ENCODE results near the gene ENOSF1.
A peak's percentile ranks its signal among the peaks of the same experiment; 100 is the strongest.
"Not testable (repeated sequence)": the region's sequence is repeated elsewhere in the genome, so short reads cannot be mapped to it uniquely, and the experiment has no call there.

The ENOSF1 gene, protein sequence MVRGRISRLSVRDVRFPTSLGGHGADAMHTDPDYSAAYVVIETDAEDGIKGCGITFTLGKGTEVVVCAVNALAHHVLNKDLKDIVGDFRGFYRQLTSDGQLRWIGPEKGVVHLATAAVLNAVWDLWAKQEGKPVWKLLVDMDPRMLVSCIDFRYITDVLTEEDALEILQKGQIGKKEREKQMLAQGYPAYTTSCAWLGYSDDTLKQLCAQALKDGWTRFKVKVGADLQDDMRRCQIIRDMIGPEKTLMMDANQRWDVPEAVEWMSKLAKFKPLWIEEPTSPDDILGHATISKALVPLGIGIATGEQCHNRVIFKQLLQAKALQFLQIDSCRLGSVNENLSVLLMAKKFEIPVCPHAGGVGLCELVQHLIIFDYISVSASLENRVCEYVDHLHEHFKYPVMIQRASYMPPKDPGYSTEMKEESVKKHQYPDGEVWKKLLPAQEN

DNA sequence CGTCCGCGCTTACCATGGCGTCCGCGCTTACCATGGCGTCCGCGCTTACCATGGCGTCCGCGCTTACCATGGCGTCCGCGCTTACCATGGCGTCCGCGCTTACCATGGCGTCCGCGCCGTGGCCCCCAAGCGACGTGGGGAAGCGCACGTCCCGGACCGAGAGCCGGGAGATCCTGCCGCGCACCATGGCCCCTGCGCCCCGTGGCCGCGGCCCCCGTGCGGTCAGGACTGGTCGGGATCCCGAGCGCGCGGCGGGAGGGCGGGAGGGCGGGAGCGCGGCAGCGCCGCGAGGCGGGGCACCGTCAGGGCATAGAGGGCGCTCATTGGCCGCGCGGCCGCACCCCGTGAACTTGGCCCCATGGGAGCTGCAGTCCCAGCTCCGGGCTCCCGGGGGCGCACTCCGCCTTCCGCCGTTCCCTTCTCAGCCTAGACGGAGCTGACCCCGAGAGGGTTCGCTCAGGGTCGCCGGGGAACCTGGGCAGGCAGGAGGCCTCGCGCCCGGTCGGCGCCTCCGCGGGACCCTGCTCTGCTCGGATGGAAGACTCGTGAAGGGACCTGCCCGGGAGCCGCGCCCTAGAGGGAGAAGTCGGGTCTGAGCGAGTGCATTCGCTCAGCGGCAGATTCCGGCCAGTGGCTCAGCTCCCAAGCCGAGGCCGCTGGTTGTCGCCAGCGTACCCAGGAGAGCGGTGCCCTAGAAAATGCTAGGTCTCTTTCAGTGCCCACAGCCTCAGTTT is at the start of gene ENOSF1:
ENOSF1 (minus strand) TSS at position 230 of the 734 bp plus-strand sequence; CDS start at position 187, 43 bp downstream.
- peak; percentile 76 to 85 for DNase-seq (ENCODE audit: low read depth in 2 of 2)

DNA sequence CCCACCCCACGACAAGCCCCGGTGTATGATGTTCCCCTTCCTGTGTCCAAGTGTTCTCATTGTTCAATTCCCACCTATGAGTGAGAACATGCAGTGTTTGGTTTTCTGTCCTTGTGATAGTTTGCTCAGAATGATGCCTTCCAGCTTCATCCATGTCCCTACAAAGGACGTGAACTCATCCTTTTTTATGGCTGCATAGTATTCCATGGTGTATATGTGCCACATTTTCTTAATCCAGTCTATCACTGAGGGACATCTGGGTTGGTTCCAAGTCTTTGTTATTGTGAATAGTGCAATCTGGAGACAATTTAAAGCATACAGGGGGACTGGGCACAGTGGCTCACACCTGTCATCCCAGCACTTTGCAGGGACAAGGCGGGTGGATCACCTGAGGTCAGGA is 47.4 kb upstream of the ENOSF1 start:
- not testable (repeated sequence) for DNase-seq (ENCODE audit: low read depth in 2 of 2)

DNA sequence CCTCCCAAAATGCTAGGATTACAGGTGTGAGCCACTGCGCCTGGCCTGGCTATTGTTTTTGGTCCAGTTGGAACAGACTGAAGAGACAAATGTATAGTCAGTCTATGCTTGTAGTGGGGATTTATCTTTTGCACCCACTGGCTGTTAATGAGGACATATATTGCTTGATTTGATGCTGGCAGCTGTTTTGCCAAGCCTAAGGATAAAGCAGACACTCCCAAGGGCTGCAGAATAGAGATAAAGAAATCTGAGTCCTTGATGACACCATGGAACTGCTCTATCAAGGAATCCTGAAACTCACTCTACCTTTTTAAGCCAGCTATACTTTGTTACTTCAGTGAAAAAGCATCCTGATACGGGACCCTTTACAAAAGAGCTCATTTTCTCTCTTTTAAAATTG is 43.1 kb upstream of the ENOSF1 start:
- no peak for DNase-seq (ENCODE audit: low read depth in 2 of 2)

DNA sequence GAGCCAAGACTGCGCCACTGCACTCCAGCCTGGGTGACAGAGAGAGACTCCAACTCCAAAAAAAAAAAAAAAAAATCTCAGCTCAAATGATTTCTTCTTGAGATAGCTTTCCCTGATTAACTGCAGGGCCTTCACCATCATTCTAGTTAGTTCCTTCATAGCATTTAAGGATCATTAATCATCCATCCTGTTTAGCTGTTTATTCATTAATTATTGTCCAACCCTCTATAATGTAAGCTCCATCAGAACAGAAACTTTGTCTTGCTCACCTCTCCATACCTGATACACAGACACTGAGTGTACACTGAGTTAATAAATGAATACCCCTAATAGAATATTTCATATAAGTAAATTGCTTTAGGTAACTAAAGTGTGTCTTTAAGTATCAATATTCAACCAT is 42.2 kb upstream of the ENOSF1 start:
- DNase-seq (ENCODE audit: low read depth in 2 of 2): no peak

DNA sequence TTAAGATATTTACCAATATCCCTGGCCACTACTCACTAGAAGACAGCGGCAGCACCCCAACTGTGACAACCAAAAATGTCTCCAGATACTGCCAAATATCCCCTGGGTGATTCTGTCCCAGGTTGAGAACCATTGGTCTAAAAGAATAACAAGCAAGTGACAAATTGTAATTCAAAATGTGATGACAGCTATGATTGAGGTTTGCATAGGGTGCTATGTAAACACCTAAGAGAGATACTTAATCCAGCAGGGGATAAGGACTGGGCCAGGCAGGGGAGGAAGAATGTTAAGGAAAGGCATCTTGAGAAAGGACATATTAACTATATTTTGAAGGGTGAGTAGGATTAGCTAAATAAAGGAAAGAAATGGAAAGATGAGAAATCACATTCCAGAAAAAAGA is 38.0 kb upstream of the ENOSF1 start:
- no peak for DNase-seq (ENCODE audit: low read depth in 2 of 2)

DNA sequence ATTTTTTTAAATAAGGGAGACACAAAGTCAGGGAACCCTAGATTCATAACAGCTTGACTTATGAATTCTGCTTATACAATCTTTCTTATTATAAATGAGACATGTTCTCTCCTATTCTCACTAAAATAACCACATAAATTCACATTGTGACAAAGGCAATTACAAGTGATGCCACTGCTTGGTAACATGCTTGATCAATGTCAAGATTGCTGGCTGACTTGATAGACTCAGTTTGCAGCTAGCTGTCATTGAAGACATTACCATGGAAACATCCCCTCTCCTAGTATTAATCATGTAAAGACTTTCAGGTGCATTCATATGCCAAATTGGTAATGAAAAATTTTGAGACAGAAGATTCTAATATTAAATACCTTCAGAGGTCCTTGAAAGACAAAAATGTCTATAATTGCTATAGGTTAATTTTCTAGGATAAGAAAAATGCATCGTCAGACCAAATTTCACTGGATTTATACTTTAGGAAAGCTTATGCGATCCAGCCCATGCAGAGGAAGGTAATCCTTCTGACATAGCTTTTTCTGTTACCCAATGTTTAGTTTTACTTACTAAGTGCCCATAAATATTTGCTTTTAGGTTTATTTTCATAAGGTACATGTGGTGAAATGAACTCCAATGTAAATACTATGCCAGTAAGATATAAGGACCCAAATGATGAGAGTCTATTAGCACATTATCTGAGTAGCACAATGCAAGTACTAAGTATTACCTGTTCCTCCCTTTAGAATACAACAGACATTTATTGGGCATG is 32.6 kb upstream of the ENOSF1 start:
- no peak for DNase-seq (ENCODE audit: low read depth in 2 of 2)

DNA sequence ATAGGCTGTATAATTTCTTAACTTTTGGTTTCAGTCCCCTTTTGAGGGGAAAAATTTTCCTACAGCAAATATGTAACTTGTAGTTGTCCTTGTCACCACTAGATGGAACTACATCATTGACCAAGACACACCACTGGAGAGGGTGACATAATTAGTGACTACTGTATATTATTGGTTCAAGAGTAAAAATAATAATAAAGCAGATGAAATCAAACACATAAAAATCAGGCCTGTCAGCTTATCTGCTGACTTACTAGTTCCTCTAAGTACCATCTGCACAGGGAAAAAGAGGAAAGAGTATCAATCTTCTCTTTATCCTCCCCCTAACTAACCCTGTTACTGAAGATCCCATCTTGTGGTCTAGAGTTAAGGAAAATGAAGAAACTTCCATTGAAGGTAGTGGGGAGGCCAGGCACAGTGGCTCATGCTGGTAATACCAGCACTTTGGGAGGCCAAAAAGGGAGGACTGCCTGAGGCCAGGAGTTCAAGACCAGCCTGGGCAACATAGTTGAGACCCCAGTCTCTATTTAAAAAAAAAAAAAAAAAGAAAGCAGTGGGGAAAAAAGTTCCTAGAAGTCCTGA is 29.6 kb upstream of the ENOSF1 start:
- no peak for DNase-seq (ENCODE audit: low read depth in 2 of 2)

DNA sequence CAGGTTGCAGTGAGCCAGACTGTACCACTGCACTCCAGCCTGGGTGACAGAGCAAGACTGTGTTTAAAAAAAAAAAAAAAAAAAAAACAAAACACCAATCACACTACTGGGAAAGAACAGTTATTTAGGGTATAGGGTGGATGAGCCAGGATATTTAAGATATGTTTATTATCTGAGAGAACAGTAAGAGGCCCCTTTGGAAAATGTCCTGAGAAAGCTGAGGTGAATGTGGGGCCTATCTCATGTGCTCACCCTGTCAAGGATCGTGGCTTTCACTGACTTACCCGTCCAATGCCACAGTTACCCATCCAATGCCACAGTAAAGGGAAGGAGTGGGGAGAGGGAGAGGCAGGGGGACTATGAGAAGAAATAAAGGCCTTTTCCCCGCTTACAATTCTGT is 19.9 kb upstream of the ENOSF1 start:
- DNase-seq (ENCODE audit: low read depth in 2 of 2): no peak

DNA sequence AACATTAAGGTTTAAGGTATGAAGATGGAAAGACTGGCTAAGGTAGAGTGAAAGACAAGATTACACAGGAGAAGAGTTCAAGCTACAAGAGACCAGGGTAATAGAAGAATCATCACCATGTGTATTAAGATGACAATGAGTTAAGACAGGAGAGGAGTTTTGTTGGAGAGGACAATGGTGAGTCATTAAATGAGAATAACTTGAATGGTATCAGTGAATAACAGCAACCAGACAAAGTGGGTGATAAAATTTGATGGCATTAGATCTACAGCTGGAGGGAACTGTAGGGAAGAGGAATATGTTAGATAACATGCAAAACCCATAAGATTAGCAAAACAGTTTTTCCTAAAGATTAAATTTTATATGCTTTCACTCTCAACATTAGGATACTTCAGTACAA is 18.8 kb upstream of the ENOSF1 start:
- no peak for DNase-seq (ENCODE audit: low read depth in 2 of 2)

DNA sequence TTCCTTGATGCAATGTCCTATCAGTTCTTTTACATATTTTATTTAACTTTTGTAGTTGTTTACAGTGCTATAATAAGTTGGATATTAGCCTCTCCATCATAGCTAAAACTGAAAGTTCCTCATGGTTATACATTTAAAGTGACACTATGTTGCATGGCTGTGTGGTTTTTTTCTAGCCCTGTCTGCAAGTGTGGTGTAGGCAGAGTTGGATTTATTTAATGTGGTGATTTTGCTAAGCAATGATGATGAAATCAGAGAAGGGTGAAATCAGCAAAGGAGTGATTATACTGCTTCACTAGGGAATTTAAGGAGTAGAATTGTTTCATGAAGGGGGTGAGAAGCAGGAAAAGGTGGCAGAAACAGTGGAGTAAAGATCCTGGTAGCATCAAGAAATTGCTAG is 18.3 kb upstream of the ENOSF1 start:
- no peak for DNase-seq (ENCODE audit: low read depth in 2 of 2)

DNA sequence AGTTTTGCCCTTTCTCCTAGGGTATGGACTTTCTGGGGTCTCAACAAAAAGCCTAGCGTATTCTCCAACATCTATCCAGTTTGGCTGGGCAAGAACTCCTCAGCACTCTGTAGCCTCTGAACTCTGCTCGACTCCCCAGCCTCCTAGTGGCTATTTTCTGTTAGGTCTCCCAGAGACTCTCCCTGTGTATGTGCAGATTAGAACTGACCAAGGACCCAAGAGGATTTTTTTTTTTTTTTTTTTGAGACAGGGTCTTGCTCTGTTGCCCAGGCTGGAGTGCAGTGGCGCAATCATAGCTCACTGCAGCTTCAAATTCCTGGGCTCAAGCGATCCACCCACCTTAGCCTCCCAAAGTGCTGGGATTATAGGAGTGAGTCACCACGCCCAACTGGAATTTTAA is 17.7 kb upstream of the ENOSF1 start:
- not testable (repeated sequence) for DNase-seq (ENCODE audit: low read depth in 2 of 2)

DNA sequence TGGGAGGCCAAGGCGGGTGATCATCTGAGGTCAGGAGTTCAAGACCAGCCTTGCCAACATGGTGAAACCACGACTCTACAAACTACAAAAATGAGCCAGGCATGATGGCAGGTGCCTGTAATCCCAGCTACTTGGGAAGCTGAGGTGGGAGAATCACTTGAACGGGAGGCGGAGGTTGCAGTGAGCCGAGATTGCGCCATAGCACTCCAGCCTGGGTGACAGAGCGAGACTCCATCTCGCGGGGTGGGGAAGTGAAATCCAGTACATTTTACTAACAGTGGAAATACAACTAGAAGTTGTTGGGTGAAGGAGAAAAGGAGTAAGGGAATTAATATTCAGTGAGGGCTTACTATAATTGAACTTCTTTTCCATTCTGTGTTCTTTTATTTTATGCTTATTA is 13.2 kb upstream of the ENOSF1 start:
- no peak for DNase-seq (ENCODE audit: low read depth in 2 of 2)

DNA sequence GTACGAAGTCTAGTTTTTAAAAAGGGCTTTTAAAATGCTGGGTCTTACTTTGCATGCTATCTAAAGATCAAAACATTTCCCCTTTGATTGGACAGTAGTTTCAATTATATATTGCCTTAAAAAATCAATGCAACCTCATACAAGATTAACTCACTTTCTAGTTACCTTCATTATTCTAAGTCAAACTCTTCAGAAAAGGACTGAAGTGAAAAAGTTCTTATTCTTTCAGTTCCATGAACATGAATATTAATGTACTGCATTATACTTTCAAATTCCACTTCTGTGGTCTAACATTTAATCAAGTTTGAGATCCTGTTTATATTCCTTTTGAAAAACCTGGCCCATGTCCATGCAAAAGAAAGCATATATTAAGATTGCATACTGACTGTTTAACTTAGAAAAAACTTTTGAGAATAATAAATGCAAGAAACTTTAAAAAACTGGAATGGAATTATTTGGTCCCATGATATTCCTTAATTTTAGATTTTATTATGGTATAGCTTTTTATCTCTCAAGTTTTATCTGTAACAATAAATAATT is 11.2 kb upstream of the ENOSF1 start:
- DNase-seq (ENCODE audit: low read depth in 2 of 2): no peak

DNA sequence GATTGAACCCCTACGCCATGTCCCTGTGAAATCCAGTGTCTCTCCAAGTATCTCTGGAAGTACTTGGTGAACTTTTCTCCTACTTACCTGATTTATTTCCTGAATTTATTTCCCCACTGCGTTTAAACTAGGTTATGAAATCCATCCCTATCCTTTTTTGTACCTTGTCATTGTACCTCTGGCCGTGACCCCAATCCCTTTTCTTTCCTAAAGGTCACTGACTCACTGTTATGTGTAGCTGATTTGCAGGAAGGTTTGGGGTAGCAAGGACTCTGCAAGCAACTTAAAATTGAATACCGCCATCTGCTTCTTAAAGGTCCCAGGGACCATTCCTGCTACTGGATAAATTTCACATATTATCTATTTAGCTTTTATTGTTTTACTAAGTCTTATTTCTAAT is 4.6 kb upstream of the ENOSF1 start:
- DNase-seq (ENCODE audit: low read depth in 2 of 2): no peak

DNA sequence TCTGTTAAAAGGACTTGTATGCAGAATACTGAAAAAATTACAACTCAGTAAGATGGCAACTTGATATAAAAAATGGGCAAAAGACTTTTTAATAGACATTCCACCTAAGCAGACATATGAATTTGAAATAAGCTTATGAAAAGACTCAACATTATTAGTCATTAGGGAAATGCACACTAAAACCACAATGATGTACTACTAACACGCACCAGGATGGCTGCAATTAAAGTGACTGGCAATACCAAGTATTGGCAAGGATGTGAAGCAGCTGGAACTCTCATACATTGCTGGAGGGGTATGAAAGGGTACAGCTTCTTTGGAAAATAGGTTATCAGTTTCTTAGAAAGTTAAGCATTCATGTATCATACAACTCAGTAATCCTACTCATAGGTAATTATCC is 3.2 kb upstream of the ENOSF1 start:
- DNase-seq (ENCODE audit: low read depth in 2 of 2): no peak

DNA sequence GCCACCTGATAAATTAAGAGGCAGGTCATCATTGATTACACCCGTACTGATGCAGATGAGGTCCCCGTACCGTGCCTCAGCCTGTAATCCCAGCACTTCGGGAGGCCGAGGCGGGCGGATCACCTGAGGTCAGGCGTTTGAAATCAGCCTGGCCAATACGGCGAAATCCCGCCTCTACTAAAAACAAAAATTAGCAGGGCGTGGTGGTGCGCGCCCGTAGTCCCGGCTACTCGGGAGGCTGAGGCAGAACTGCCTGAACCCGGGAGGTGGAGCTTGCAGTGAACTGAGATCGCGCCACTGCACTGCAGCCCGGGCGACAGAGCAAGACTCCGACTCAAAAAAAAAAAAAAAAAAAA is 683 bp upstream of the ENOSF1 start:
- no peak for DNase-seq (ENCODE audit: low read depth in 2 of 2)

DNA sequence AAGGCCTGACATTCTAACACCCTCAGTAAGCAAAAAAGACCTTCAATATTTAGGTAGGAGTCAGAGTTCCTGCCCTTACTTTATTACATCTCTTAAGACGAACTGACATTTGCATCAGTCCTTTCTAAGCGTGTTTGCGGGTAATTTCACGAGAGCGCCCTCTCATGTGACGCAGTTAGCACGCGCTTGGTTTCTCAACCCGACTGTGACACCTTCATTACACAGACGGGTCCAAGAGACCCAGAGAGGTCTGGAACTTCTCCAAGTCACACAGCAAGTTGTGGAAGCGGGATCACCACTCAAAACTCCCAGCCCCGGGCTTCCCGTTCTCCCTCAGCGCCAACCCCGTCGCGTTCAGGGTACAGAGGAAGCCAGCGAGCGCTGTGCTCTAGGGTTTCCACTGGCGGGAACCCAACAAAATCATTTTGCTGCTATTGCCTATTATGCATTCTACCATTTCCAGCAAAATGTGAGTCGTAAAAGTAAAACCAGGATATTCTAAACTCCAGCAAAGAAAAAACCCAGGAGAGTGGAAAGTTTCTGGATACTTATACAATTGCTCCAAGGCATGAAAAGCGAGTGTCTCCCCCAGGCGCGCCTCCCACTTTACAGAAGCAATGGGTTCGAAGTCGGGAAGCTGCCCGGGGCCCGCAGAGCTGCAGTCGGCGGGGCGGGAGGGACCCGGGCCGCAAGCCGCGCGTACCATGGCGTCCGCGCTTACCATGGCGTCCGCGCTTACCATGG is 601 bp downstream of the ENOSF1 start:
- DNase-seq (ENCODE audit: low read depth in 2 of 2): peak; percentile 53 to 63

DNA sequence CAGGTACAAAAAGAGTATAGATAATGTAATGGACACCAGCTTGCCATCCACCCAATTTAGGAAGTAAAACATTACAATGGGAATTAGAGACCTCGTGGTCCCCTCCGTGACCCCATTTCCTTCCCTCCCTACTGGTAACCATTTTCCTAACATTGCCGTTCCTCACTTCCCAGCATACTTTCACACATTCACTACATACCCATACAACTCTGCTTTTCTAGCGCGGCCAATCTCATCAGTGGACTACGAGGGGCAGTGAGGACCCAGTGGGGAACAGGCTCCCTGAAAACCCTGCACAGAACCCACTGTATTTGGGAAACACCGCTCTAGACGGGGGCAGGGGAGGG is 1.1 kb downstream of the ENOSF1 start:
- peak in 1 of 2 experiments; percentile 9 for DNase-seq (ENCODE audit: low read depth in 2 of 2)

DNA sequence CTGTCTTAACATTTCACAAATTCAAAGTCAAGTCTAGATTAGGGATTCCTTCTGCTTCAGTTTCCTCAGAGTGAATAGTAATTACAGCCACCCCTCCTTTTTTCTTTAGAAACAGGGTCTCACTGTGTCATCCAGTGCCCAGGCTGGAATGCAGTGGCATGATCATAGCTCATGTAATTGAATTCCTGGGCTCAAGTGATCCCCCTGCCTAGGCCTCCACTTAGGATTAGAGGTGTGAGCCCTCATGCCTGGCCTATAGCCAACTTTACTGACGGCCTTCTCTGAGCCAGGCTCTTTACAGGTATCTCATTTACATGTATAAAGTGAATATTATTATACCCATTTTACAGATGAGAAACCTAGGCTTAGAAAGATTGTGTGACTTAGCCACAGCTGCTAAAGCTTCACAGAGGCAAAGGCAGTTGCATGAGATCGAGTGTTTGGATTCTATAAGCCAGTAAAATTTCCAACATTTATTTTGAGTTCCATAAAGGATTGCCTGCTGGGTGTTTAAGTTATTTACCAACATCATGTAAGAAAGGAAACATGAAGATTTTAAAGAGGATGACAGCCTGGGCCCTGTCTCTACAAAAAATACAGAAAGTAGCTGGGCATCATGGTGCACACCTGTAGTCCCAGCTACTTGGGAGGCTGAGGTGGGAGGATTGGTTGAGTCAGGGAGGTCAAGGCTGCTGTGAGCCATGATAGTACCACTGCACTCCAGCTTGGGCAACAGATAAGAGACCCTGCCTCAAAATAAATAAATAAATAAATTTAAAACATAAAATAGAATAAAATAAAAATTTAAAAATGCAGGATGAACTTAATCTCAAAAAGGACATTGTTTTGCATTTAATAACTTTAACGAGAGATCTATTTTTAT is 1.8 kb downstream of the ENOSF1 start:
- DNase-seq (ENCODE audit: low read depth in 2 of 2): no peak

DNA sequence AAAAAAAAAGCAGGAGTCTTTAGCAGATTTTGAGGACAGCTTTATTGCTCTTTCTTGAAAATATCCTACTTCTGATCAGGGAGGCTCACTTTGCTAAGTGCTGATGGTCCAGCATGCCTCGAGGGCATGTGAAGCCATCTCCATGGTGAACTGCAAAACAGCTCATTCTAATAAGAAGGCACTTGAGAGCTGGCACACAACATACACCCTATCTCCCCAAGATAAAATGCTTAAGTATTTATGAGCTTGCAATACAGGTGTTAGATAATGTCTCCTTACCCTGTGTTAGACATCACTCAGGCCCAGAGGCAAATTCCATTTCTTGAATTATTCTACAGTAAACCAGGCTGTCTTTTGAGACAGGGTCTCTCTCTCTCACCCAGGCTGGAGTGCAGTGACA is 2.7 kb downstream of the ENOSF1 start:
- no peak for DNase-seq (ENCODE audit: low read depth in 2 of 2)

All from stimulated activated CD4-positive, alpha-beta T cell treated with anti-CD3 and anti-CD28 coated beads, Interleukin-12 subunit alpha, Interleukin-12 subunit beta, amount 100 ng/mL, for 24 hours (primary cell).